ENCODE results near the gene VSIG8.

- TF ChIP-seq, protein P1, sequence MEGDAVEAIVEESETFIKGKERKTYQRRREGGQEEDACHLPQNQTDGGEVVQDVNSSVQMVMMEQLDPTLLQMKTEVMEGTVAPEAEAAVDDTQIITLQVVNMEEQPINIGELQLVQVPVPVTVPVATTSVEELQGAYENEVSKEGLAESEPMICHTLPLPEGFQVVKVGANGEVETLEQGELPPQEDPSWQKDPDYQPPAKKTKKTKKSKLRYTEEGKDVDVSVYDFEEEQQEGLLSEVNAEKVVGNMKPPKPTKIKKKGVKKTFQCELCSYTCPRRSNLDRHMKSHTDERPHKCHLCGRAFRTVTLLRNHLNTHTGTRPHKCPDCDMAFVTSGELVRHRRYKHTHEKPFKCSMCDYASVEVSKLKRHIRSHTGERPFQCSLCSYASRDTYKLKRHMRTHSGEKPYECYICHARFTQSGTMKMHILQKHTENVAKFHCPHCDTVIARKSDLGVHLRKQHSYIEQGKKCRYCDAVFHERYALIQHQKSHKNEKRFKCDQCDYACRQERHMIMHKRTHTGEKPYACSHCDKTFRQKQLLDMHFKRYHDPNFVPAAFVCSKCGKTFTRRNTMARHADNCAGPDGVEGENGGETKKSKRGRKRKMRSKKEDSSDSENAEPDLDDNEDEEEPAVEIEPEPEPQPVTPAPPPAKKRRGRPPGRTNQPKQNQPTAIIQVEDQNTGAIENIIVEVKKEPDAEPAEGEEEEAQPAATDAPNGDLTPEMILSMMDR (IDR thresholded peaks at IDR 0.05), result no peak
- no peak for TF ChIP-seq POLR2A (IDR thresholded peaks at IDR 0.05)
Observed at GRCh38 chr1:159880430-159880829, 18.0 kb upstream of the VSIG8 start.
